Epithelial cell of esophagus (primary cell): Measurements from ENCODE around the gene MEX3A.

Experiments used
- DNase-seq: peaks from one replicate; pipeline ENCODE4 v3.0.0; 2010; ENCODE audit warnings: low read depth
- H3K4me3 ChIP-seq: 2 replicates; pipeline ENCODE4 v1.5.1; 2011; ENCODE audit warnings: mild to moderate bottlenecking, low read length, control low read depth
- CTCF ChIP-seq: IDR thresholded peaks from 2 replicates; pipeline ENCODE4 v1.5.1; 2011; ENCODE audit warnings: low read depth, mild to moderate bottlenecking, low read length, control low read depth, inconsistent platforms; ENCODE audit not compliant: insufficient read depth; ENCODE audit errors: missing control alignments

Gene MEX3A

GRCh38 chr1:156104065-156104810, 22.0 kb upstream of the MEX3A start:
- peak; percentile 95 for DNase-seq
- H3K4me3 ChIP-seq, result peak overlapping the region; percentile 21
- no peak for TF ChIP-seq CTCF

GRCh38 chr1:156103521-156103947, 21.3 kb upstream of the MEX3A start:
- DNase-seq, result peak; percentile 53
- TF ChIP-seq CTCF, result no peak
- H3K4me3 ChIP-seq, result peak overlapping the region; percentile 21

GRCh38 chr1:156102633-156103511, 20.6 kb upstream of the MEX3A start:
- H3K4me3 ChIP-seq, result no peak overlapping the region
- no peak for TF ChIP-seq CTCF
- DNase-seq, result no peak

- no peak for TF ChIP-seq CTCF
- H3K4me3 ChIP-seq, result no peak overlapping the region
- DNase-seq, result no peak
These were observed 19.6 kb upstream of the MEX3A start for GRCh38 chr1:156101880-156102279.

GRCh38 chr1:156100205-156100995, 18.1 kb upstream of the MEX3A start:
- no peak for TF ChIP-seq CTCF
- no peak overlapping the region for H3K4me3 ChIP-seq
- DNase-seq, result peak; percentile 64

GRCh38 chr1:156099282-156099681, 17.0 kb upstream of the MEX3A start:
- TF ChIP-seq CTCF, result no peak
- DNase-seq, result no peak
- no peak overlapping the region for H3K4me3 ChIP-seq
